Erythroblast (primary cell): ENCODE data around the gene TCERG1L.

Experiments used
- GATA1 ChIP-seq: IDR thresholded peaks from 2 replicates; pipeline ENCODE4 v1.6.1; 2011; ENCODE audit warnings: low read depth, mild to moderate bottlenecking, control low read depth, low read length, moderate library complexity
- POLR2A ChIP-seq: IDR thresholded peaks from 2 replicates; pipeline ENCODE4 v1.6.1; 2011; ENCODE audit warnings: mild to moderate bottlenecking, low read length

GRCh38 chr10:131271966-131272365 is 39.6 kb downstream of the TCERG1L start:
- TF ChIP-seq POLR2A (no peak), GATA1 (no peak)
